HEK293 (cell line): ENCODE measurements around the gene PEPD.

Experiments used
- CTCF ChIA-PET: fragments of 350-600 bp; formaldehyde crosslinking; extraction: SDS; loops from one replicate; lab custom pipeline; 2021; ENCODE audit warnings: antibody characterized with exemption; lab: Yijun Ruan, JAX
- POLR2A ChIA-PET: fragments of 300-600 bp; formaldehyde crosslinking; extraction: SDS; loops from one replicate; lab custom pipeline; 2020; ENCODE audit warnings: antibody characterized with exemption, inconsistent platforms; lab: Yijun Ruan, JAX
- H3K27ac ChIP-seq: fragments of 200-500 bp; sonication (Bioruptor generic); 2 replicates; pipeline ENCODE4 v1.5.1; 2014; ENCODE audit warnings: low read depth, low read length, control low read depth, inconsistent platforms; ENCODE audit errors: extremely low read depth
- H3K36me3 ChIP-seq, 2 experiments: fragments of 200-500 bp in 1 of 2; sonication (Bioruptor generic) in 1 of 2; 1 replicate in 1 of 2; 2 replicates in 1 of 2; pipeline ENCODE4 v1.5.1; 2014 to 2017; ENCODE audit warnings: inconsistent platforms in 2 of 2, low read length in 2 of 2; ENCODE audit not compliant: control insufficient read depth in 2 of 2, insufficient read depth in 1 of 2
- H3K4me1 ChIP-seq: fragments of 200-500 bp; sonication (Bioruptor generic); 2 replicates; pipeline ENCODE4 v1.5.1; 2014; ENCODE audit warnings: mild to moderate bottlenecking, low read length, inconsistent platforms; ENCODE audit not compliant: control insufficient read depth, insufficient read depth
- H3K4me3 ChIP-seq: 2 replicates; pipeline ENCODE4 v1.5.1; 2011; ENCODE audit warnings: low read depth, mild to moderate bottlenecking, control low read depth, low read length, moderate library complexity
- H3K9me3 ChIP-seq: fragments of 200-500 bp; sonication (Bioruptor generic); 2 replicates; pipeline ENCODE4 v1.5.1; 2014; ENCODE audit warnings: low read depth, low read length, inconsistent platforms; ENCODE audit not compliant: control insufficient read depth, insufficient read depth
- BCL11A ChIP-seq: fragments of 450-650 bp; formaldehyde crosslinking; IDR thresholded peaks from 2 replicates; pipeline ENCODE4 v1.5.1; 2016; ENCODE audit warnings: low read depth, missing biosample characterization, missing genetic modification characterization
- HOXC10 ChIP-seq: sonication (generic); formaldehyde crosslinking; IDR thresholded peaks from 2 replicates; pipeline ENCODE4 v1.8.1; 2023; ENCODE audit warnings: mild to moderate bottlenecking, missing genetic modification reagents
- KLF9 ChIP-seq: fragments of 450-650 bp; formaldehyde crosslinking; IDR thresholded peaks from 2 replicates; pipeline ENCODE4 v1.5.1; 2016; ENCODE audit warnings: missing biosample characterization, missing genetic modification characterization, low read depth
- MYNN ChIP-seq: fragments of 450-650 bp; formaldehyde crosslinking; IDR thresholded peaks from 2 replicates; pipeline ENCODE4 v1.5.1; 2016; ENCODE audit warnings: missing biosample characterization, missing genetic modification characterization, borderline replicate concordance
- OSR2 ChIP-seq: fragments of 450-650 bp; formaldehyde crosslinking; IDR thresholded peaks from 2 replicates; pipeline ENCODE4 v1.5.1; 2016; ENCODE audit warnings: missing biosample characterization, missing genetic modification characterization
- SP2 ChIP-seq: fragments of 450-650 bp; formaldehyde crosslinking; IDR thresholded peaks from 2 replicates; pipeline ENCODE4 v1.5.1; 2016; ENCODE audit warnings: missing biosample characterization, missing genetic modification characterization
- ZBTB17 ChIP-seq: fragments of 450-650 bp; formaldehyde crosslinking; IDR thresholded peaks from 2 replicates; pipeline ENCODE4 v1.5.1; 2016; ENCODE audit warnings: missing biosample characterization, missing genetic modification characterization
- ZBTB8A ChIP-seq: fragments of 450-650 bp; formaldehyde crosslinking; IDR thresholded peaks from 2 replicates; pipeline ENCODE4 v1.5.1; 2016; ENCODE audit warnings: missing biosample characterization, missing genetic modification characterization
- ZNF10 ChIP-seq: fragments of 450-650 bp; formaldehyde crosslinking; IDR thresholded peaks from 2 replicates; pipeline ENCODE4 v1.5.1; 2017; ENCODE audit warnings: missing biosample characterization, missing genetic modification characterization
- ZNF133 ChIP-seq: fragments of 450-650 bp; formaldehyde crosslinking; IDR thresholded peaks from 2 replicates; pipeline ENCODE4 v1.5.1; 2016; ENCODE audit warnings: missing biosample characterization, missing genetic modification characterization
- ZNF341 ChIP-seq: fragments of 450-650 bp; formaldehyde crosslinking; IDR thresholded peaks from 2 replicates; pipeline ENCODE4; 2016; ENCODE audit warnings: low read depth, missing biosample characterization, missing genetic modification characterization
- ZNF394 ChIP-seq: fragments of 450-650 bp; formaldehyde crosslinking; IDR thresholded peaks from 2 replicates; pipeline ENCODE4 v1.5.1; 2016; ENCODE audit warnings: missing biosample characterization, missing genetic modification characterization, mild to moderate bottlenecking, moderate library complexity, borderline replicate concordance
- ZNF426 ChIP-seq: fragments of 450-650 bp; formaldehyde crosslinking; IDR thresholded peaks from 2 replicates; pipeline ENCODE4 v1.5.1; 2017; ENCODE audit warnings: missing biosample characterization, missing genetic modification characterization, mild to moderate bottlenecking, inconsistent platforms, moderate library complexity
- ZNF510 ChIP-seq: fragments of 450-650 bp; formaldehyde crosslinking; IDR thresholded peaks from 2 replicates; pipeline ENCODE4 v1.5.1; 2018; ENCODE audit warnings: mild to moderate bottlenecking, missing genetic modification characterization, missing biosample characterization; ENCODE audit not compliant: insufficient replicate concordance
- ZNF561 ChIP-seq: fragments of 450-650 bp; IDR thresholded peaks from 2 replicates; pipeline ENCODE4 v1.5.1; 2018; ENCODE audit warnings: missing biosample characterization, missing genetic modification characterization, borderline replicate concordance
- ZNF623 ChIP-seq: fragments of 450-650 bp; formaldehyde crosslinking; IDR thresholded peaks from 2 replicates; pipeline ENCODE4 v1.5.1; 2016; ENCODE audit warnings: missing biosample characterization, missing genetic modification characterization
- ZNF785 ChIP-seq: fragments of 450-650 bp; formaldehyde crosslinking; IDR thresholded peaks from 2 replicates; pipeline ENCODE4 v1.5.1; 2016; ENCODE audit warnings: missing biosample characterization, missing genetic modification characterization
- ZXDB ChIP-seq: fragments of 450-650 bp; formaldehyde crosslinking; IDR thresholded peaks from 2 replicates; pipeline ENCODE4 v1.5.1; 2016; ENCODE audit warnings: missing biosample characterization, missing genetic modification characterization
- TF ChIP-seq, protein P1 (sequence below): fragments of 450-650 bp; formaldehyde crosslinking; conservative IDR thresholded peaks from 2 replicates; pipeline ENCODE4 v1.5.1; 2016; ENCODE audit warnings: low read depth, missing biosample characterization, missing genetic modification characterization
- TF ChIP-seq, protein P2 (sequence below): fragments of 450-650 bp; formaldehyde crosslinking; IDR thresholded peaks from 2 replicates; pipeline ENCODE4 v1.5.1; 2016; ENCODE audit warnings: missing biosample characterization, missing genetic modification characterization
- TF ChIP-seq, protein P3 (sequence below): fragments of 450-650 bp; formaldehyde crosslinking; IDR thresholded peaks from 2 replicates; pipeline ENCODE4 v1.5.1; 2016; ENCODE audit warnings: missing biosample characterization, missing genetic modification characterization
- TF ChIP-seq, protein P4 (sequence below): fragments of 450-650 bp; formaldehyde crosslinking; IDR thresholded peaks from 2 replicates; pipeline ENCODE4 v1.5.1; 2016; ENCODE audit warnings: missing biosample characterization, missing genetic modification characterization

Gene PEPD

DNA sequence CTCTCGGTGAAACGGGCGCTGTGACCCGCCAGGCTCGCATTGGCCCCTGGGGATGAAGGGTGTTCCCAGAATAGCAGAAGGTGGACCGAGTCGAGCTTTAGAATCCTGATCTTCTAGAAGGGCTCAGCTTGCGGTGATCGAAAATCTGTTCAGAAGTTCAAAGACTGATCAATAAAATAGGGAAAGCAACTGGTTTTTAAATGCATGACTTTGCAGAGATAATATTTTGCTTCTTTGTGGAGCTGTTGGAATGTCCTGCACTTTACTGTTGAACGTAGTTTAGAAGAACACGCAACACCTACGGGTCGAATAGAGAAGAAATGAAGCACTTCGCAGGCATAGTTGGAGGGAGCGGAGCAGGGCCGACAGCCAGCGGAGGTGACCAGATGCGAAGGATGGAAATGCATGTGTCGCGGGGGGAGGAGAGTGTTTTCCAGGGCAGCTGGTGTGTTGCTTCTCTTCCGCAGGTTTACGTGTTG is 147.3 kb downstream of the PEPD start (continued):
- TF ChIP-seq MYNN (no peak), ZXDB (tag by site-specific recombination) (peak; percentile 47; the same call in 1 of the 2 replicates), ZBTB17 (tag by site-specific recombination) (peak; percentile 65), ZNF510 (no peak), ZNF623 (peak; percentile 9; the same call in 1 of the 2 replicates), ZNF426 (no peak), HOXC10 (CRISPR knock-in tag) (no peak), OSR2 (tag by site-specific recombination) (no peak)
- TF ChIP-seq, protein P1, sequence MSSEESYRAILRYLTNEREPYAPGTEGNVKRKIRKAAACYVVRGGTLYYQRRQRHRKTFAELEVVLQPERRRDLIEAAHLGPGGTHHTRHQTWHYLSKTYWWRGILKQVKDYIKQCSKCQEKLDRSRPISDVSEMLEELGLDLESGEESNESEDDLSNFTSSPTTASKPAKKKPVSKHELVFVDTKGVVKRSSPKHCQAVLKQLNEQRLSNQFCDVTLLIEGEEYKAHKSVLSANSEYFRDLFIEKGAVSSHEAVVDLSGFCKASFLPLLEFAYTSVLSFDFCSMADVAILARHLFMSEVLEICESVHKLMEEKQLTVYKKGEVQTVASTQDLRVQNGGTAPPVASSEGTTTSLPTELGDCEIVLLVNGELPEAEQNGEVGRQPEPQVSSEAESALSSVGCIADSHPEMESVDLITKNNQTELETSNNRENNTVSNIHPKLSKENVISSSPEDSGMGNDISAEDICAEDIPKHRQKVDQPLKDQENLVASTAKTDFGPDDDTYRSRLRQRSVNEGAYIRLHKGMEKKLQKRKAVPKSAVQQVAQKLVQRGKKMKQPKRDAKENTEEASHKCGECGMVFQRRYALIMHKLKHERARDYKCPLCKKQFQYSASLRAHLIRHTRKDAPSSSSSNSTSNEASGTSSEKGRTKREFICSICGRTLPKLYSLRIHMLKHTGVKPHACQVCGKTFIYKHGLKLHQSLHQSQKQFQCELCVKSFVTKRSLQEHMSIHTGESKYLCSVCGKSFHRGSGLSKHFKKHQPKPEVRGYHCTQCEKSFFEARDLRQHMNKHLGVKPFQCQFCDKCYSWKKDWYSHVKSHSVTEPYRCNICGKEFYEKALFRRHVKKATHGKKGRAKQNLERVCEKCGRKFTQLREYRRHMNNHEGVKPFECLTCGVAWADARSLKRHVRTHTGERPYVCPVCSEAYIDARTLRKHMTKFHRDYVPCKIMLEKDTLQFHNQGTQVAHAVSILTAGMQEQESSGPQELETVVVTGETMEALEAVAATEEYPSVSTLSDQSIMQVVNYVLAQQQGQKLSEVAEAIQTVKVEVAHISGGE, result 0 out of 2 replicates have a peak, but pooled peaks have one; percentile 15

DNA sequence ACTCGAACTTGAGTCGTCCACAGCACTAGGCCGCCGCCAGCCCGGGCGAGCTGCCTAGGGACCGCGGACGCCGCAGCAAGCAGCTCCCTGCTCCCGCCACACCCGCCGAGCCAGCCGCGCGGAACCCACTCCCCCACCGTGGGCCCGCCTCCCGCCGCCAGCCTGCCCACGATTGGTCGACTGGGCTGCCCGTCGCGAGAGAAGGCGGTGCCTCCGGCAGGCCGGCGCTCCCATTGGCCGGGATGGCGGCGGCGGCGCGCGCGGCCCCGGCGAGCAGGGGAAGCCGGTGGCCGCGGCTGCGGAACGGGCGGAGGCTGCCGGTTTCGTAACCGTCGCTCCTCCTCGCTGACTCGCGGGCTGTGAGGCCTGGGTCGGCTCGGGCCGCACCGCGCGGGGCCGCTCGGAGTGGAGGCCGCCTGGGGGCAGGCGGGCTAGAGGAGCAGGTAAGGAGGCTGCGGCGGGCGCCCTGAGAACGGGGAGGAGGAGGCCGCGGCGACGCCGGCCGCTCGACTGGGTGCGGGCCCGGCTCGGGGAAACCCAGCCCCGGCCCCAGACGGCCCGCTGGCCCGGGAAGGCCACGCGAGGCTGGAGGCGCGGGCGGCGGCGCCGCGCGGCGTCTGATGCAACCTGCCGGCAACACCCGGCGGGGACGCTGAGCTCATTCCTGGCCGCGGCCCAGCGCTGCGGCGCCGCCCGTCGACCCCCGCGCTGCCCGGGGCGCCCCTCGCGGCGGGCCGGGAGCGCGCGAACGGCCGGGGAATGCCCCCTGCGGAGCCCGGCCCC is 147.9 kb downstream of the PEPD start, which contains the start of gene CEBPG:
Gene CEBPG (plus strand): TSS at position 257 of the 783 bp plus-strand sequence. CDS start 5,531 bp downstream, outside the sequence.
- POLR2A ChIA-PET, result interaction anchor here (0.6 to 5.4 kb wide), 19 partner anchors 10 to 682 kb away, joined by 3 to 49 read pairs (median 7); partner anchors contain the start of genes CEBPA and NUDT19
- Histone ChIP-seq H3K4me3 (peak within 1 kb of the TSS; percentile 82), H3K9me3 (no peaks in the 10 kb centered on the region; the same call in 1 of the 2 replicates), H3K4me1 (peaks cover 45% of the 10 kb centered on the region), H3K27ac (peak within 1 kb of the TSS; percentile 100), H3K36me3 (peaks cover under 1 to 6% of the 10 kb centered on the region in 2 experiments)
- CTCF ChIA-PET, result interaction anchor here (0.6 to 3.0 kb wide), 16 partner anchors 8 to 217 kb away, joined by 3 to 21 read pairs (median 4); partner anchors contain the start of gene CEBPA
- no peak for TF ChIP-seq ZNF133 (tag by site-specific recombination)
- no peak; the same call in 1 of the 2 replicates for TF ChIP-seq ZNF785 (tag by site-specific recombination)
- TF ChIP-seq ZBTB8A, result peak; percentile 7; the same call in 1 of the 2 replicates
- TF ChIP-seq, protein P2, sequence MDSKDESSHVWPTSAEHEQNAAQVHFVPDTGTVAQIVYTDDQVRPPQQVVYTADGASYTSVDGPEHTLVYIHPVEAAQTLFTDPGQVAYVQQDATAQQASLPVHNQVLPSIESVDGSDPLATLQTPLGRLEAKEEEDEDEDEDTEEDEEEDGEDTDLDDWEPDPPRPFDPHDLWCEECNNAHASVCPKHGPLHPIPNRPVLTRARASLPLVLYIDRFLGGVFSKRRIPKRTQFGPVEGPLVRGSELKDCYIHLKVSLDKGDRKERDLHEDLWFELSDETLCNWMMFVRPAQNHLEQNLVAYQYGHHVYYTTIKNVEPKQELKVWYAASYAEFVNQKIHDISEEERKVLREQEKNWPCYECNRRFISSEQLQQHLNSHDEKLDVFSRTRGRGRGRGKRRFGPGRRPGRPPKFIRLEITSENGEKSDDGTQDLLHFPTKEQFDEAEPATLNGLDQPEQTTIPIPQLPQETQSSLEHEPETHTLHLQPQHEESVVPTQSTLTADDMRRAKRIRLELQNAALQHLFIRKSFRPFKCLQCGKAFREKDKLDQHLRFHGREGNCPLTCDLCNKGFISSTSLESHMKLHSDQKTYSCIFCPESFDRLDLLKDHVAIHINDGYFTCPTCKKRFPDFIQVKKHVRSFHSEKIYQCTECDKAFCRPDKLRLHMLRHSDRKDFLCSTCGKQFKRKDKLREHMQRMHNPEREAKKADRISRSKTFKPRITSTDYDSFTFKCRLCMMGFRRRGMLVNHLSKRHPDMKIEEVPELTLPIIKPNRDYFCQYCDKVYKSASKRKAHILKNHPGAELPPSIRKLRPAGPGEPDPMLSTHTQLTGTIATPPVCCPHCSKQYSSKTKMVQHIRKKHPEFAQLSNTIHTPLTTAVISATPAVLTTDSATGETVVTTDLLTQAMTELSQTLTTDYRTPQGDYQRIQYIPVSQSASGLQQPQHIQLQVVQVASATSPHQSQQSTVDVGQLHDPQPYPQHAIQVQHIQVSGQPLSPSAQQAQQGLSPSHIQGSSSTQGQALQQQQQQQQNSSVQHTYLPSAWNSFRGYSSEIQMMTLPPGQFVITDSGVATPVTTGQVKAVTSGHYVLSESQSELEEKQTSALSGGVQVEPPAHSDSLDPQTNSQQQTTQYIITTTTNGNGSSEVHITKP, result peak; percentile 6; the same call in 1 of the 2 replicates
- TF ChIP-seq, protein P3, sequence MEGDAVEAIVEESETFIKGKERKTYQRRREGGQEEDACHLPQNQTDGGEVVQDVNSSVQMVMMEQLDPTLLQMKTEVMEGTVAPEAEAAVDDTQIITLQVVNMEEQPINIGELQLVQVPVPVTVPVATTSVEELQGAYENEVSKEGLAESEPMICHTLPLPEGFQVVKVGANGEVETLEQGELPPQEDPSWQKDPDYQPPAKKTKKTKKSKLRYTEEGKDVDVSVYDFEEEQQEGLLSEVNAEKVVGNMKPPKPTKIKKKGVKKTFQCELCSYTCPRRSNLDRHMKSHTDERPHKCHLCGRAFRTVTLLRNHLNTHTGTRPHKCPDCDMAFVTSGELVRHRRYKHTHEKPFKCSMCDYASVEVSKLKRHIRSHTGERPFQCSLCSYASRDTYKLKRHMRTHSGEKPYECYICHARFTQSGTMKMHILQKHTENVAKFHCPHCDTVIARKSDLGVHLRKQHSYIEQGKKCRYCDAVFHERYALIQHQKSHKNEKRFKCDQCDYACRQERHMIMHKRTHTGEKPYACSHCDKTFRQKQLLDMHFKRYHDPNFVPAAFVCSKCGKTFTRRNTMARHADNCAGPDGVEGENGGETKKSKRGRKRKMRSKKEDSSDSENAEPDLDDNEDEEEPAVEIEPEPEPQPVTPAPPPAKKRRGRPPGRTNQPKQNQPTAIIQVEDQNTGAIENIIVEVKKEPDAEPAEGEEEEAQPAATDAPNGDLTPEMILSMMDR (tag by site-specific recombination), result no peak
- TF ChIP-seq BCL11A (tag by site-specific recombination), result no peak
- TF ChIP-seq SP2, result peak; percentile 86
- no peak; the same call in 1 of the 2 replicates for TF ChIP-seq ZNF10 (tag by site-specific recombination)
- peak; percentile 48; the same call in 1 of the 2 replicates for TF ChIP-seq ZNF394
- TF ChIP-seq ZNF561 (tag by site-specific recombination), result peak; percentile 35; the same call in 1 of the 2 replicates
- TF ChIP-seq KLF9, result peak; percentile 72
- TF ChIP-seq ZNF341, result peak; percentile 85
- TF ChIP-seq, protein P4, sequence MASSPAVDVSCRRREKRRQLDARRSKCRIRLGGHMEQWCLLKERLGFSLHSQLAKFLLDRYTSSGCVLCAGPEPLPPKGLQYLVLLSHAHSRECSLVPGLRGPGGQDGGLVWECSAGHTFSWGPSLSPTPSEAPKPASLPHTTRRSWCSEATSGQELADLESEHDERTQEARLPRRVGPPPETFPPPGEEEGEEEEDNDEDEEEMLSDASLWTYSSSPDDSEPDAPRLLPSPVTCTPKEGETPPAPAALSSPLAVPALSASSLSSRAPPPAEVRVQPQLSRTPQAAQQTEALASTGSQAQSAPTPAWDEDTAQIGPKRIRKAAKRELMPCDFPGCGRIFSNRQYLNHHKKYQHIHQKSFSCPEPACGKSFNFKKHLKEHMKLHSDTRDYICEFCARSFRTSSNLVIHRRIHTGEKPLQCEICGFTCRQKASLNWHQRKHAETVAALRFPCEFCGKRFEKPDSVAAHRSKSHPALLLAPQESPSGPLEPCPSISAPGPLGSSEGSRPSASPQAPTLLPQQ (tag by site-specific recombination), result peak; percentile 86; the same call in 1 of the 2 replicates
